Measurements from ENCODE around the gene RFPL1.
"Not testable (repeated sequence)": the region's sequence is repeated elsewhere in the genome, so short reads cannot be mapped to it uniquely, and the experiment has no call there.

Gene RFPL1

DNA sequence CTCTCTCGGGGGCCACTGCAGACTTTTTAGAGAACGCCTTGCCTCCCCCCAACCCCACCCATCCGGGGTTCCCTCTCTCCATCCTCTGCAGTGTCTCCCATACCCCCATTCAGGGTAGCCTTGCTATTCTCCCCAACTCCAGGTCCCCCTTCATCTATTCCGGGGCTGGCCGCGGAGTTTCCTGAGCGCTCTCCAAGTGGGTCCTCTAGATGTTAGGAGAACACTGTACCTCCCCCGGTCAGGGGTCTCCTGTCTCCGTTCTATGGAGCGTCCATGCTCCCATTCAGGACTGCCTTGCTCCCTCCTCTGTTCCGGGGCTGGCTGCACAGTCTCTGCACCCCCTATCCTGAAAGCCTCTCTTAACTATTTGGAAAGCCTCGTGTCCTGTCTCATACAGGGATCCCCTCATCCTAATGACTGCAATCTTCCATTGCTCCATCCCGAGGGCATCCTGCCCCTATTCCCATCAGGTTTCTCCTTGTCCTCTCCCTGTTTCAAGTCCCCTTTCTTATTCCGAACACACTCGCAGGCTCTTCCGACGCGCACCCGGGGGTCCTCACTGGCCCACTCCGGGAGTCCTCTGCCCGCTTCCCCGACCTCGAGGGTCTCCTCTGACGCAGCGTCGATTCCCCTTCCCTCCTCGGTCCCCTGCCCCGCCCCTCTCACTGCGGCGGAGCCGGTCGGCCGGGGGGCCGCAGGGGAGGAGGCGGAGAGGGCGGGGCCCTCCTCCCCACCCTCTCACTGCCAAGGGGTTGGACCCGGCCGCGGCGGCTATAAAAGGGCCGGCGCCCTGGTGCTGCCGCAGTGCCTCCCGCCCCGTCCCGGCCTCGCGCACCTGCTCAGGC is 41.3 kb downstream of the RFPL1 start, which contains the start of gene NEFH:
TSS of gene NEFH (plus strand) at position 802 of the 845 bp plus-strand sequence. CDS start 45 bp downstream, outside the sequence.
- DNase-seq, result no peak

DNA sequence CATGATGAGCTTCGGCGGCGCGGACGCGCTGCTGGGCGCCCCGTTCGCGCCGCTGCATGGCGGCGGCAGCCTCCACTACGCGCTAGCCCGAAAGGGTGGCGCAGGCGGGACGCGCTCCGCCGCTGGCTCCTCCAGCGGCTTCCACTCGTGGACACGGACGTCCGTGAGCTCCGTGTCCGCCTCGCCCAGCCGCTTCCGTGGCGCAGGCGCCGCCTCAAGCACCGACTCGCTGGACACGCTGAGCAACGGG is 41.8 kb downstream of the RFPL1 start:
- DNase-seq, result no peak

GRCh38 chr22:29480512-29481264 is 42.3 kb downstream of the RFPL1 start:
- no peak for DNase-seq

DNA sequence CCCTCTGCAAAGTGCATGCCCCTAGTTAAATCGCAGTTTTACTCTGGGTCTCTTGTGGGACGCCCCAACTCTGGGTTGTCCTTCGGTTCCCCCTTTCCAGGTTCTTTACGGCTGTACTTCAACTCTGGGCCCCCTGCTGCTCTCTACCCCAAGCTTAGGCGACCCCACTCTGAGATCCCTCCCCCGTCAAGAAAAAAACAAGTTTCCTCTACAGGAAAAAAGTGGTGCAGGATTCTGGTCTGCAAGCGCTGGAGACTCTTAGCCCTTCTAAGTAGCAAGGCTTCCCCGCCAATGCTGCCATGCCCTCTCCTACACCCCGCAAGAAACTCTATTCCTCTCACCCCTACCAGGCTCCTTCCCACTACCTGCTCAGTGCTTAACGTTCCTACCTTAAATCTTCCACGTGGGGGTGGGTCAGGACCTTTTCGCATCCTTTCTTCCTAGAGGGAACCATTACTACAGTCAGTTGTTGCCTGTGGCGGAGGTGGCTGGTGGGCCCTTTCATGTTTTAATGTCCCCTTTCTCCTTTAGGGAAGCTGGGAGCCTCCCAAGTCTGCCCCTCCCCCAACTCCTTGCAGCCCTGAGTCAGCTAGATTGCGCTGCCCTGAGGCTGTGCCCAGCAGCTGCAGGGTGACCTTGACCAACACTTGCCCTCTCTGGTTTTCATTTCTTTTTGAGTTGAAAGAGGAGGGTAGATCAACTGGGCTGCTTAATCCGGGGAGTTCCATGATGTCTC is 43.0 kb downstream of the RFPL1 start:
- no peak for DNase-seq

DNA sequence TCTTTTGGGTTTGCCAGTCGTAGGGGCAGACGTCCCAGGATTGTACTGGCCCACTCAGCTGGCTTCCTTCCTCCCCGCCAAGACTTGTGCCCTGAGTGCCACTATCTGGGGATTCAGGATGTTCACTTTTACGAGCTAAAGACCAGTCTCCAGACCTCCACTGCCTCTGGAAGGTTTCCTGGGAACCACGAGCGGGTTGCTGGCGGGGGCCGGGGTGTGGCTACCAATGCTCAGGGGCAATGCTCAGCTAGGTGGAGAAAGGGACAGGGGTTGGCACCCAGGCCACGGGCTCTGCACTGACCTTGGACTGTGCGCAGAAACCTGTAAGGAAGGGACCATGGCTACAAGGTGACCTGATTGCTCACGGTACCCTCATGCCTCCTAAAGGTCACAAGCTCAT is 43.9 kb downstream of the RFPL1 start:
- no peak for DNase-seq

DNA sequence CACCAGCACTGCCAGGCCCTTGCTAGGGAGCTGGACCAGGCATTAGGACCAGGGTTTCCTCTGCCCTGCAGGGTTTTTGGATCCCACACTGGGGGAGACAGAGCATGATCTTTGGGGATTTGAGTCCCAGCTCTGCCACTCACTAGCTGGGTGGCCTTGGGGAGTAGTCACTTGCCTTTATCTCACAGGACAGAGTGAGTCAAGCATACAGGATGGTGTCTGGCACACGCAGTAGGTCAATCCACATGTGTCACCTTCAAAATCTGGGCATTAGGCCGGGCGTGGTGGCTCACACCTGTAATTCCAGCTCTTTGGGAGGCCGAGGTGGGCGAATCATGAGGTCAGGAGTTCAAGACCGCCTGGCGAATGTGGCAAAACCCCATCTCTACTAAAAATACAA is 44.3 kb downstream of the RFPL1 start:
- DNase-seq, result no peak

DNA sequence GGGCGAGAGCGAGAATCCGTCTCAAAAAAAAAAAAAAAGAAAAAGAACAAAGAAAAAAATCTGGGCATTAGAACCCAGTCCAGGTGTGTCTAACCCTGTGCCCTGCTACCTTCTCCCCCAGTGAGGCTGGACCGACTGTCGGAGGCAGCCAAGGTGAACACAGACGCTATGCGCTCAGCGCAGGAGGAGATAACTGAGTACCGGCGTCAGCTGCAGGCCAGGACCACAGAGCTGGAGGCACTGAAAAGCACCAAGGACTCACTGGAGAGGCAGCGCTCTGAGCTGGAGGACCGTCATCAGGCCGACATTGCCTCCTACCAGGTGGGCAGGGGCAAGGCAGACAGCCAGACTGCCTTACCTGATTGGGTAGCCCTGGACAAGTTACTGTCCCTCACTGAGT is 44.9 kb downstream of the RFPL1 start:
- no peak for DNase-seq

DNA sequence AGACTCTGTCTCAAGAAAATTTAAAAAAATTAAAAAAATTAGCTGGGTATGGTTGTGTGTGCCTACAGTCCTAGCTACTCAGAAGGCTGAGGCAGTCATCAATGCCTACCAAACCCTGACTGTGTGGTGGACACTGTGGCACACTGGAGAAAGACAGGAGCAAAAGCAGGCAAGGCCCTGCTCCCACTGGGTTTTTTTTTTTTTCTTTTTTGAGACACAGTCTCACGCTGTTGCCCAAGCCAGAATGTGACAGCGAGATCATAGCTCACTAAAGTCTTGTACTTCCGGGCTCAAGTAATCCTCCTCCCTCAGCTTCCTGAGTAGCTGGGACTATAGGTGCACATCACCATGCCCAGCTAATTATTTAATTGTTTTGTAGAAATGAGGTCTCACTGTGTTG is 46.3 kb downstream of the RFPL1 start:
- no peak for DNase-seq

GRCh38 chr22:29485448-29485847 is 47.1 kb downstream of the RFPL1 start:
- no peak for DNase-seq

DNA sequence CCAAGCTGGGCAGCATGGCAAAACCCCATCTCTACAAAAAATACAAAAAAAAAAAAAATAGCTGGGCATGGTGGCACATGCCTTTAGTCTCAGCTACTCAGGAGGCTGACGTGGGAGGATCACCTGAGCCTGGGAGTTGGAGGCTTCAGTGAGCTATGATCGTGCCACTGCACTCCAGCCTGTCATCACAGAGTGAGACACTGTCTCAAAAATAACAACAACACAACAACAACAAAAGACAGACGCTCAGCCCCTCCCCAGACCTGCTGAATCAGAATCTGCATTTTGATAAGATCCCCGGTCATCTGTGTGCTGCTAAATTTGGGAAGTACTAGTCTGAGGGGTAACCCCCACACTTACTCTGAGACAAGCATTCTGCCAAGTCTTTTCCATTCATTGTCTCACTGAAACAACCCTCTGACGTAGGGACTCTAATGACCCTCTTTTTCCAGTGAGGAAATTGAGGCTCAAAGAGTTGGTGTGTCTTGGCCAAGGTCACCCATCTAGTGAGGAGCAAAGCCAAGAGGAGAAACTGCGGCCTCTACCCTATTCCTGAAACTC is 49.1 kb downstream of the RFPL1 start:
- DNase-seq, result no peak

DNA sequence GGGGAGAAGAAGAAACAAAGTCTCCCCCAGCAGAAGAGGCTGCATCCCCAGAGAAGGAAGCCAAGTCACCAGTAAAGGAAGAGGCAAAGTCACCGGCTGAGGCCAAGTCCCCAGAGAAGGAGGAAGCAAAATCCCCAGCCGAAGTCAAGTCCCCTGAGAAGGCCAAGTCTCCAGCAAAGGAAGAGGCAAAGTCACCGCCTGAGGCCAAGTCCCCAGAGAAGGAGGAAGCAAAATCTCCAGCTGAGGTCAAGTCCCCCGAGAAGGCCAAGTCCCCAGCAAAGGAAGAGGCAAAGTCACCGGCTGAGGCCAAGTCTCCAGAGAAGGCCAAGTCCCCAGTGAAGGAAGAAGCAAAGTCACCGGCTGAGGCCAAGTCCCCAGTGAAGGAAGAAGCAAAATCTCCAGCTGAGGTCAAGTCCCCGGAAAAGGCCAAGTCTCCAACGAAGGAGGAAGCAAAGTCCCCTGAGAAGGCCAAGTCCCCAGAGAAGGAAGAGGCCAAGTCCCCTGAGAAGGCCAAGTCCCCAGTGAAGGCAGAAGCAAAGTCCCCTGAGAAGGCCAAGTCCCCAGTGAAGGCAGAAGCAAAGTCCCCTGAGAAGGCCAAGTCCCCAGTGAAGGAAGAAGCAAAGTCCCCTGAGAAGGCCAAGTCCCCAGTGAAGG is 50.9 kb downstream of the RFPL1 start:
- not testable (repeated sequence) for DNase-seq

- DNase-seq, result no peak
Measured at GRCh38 chr22:29491012-29491411, 52.6 kb downstream of the RFPL1 start.

All from SW 1271 (cell line).